Stimulated activated effector memory CD8-positive, alpha-beta T cell treated with anti-CD3 and anti-CD28 coated beads, Interleukin-12 subunit alpha, Interleukin-12 subunit beta, amount 100 ng/mL, for 72 hours (primary cell): ENCODE data around the gene CCDC142.

Experiments used
- ATAC-seq: fragments of 150-1000 bp; cut with Tn5 transposase; 2 replicates; pipeline ENCODE4 v1.10.0; 2021
- DNase-seq, 2 donors: peaks; one replicate each; pipeline ENCODE4 v3.0.0; 2021 to 2022; ENCODE audit warnings: low spot score in 2 of 2
- H3K27ac Mint-ChIP-seq: one replicate; pipeline ENCODE4 v1.8.0; 2022; ENCODE audit warnings: mild to moderate bottlenecking, mixed read lengths
- H3K36me3 Mint-ChIP-seq: one replicate; pipeline ENCODE4 v1.8.0; 2022; ENCODE audit warnings: mild to moderate bottlenecking, mixed read lengths
- H3K4me1 Mint-ChIP-seq: one replicate; pipeline ENCODE4 v1.8.0; 2022; ENCODE audit warnings: mixed read lengths
- H3K4me3 Mint-ChIP-seq: one replicate; pipeline ENCODE4 v1.8.0; 2022; ENCODE audit warnings: mild to moderate bottlenecking, mixed read lengths
- H3K9me3 Mint-ChIP-seq: one replicate; pipeline ENCODE4 v1.8.0; 2022; ENCODE audit warnings: mixed read lengths

CCDC142 gene

DNA sequence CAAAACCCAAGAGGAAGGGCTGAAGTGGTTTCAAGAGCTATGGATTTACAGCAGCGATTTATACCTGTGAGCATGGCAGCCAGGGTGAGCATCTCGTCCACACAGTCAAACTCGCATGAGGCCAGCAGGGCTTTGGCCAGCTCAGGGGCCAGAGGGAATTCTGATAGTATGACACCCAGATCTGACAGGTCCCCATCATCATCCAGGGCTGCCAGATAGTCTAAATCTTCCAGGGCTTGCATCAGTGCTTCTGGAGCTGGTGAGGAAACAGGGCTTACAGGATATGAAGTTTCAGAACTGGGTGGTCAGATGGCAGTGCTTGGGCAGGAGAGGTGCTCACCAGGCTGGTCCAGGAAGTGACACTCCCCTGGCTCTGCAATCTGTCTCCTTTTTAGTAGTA is 39.7 kb upstream of the CCDC142 start:
- no peak overlapping the region for H3K4me3 Mint-ChIP-seq
- ATAC-seq = no peak

DNA sequence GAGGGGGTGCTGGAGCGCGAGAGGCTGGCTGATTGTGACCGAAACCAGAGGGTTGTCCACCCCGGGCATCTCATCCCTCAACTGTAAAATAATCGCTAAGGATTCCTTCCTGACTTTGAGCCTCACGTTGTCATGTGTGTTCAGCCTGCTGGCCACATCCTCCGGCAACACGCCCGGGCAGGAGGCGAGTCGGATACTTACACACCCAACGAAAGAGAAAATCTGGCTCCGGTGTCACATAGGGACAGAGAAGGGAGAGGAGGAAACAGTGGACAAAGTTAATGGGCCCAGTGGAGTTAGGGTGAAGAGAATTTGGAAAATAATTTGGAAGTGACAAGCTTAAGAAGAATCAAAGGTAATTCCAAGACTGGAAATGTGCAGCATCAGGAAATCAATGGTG is 33.9 kb upstream of the CCDC142 start:
- no peak overlapping the region for H3K27ac Mint-ChIP-seq
- no peaks in the 10 kb centered on the region for H3K9me3 Mint-ChIP-seq
- no peaks in the 10 kb centered on the region for H3K36me3 Mint-ChIP-seq
- DNase-seq (no peak), ATAC-seq (no peak)
- H3K4me1 Mint-ChIP-seq = peaks cover 16% of the 10 kb centered on the region
- peak overlapping the region; percentile 73 for H3K4me3 Mint-ChIP-seq

More for the DNA sequence above, 39.7 kb upstream of the CCDC142 start:
- H3K4me1 Mint-ChIP-seq = peaks cover 13% of the 10 kb centered on the region
- no peak overlapping the region for H3K27ac Mint-ChIP-seq
- no peaks in the 10 kb centered on the region for H3K9me3 Mint-ChIP-seq
- DNase-seq = no peak
- H3K36me3 Mint-ChIP-seq = peaks cover 26% of the 10 kb centered on the region

DNA sequence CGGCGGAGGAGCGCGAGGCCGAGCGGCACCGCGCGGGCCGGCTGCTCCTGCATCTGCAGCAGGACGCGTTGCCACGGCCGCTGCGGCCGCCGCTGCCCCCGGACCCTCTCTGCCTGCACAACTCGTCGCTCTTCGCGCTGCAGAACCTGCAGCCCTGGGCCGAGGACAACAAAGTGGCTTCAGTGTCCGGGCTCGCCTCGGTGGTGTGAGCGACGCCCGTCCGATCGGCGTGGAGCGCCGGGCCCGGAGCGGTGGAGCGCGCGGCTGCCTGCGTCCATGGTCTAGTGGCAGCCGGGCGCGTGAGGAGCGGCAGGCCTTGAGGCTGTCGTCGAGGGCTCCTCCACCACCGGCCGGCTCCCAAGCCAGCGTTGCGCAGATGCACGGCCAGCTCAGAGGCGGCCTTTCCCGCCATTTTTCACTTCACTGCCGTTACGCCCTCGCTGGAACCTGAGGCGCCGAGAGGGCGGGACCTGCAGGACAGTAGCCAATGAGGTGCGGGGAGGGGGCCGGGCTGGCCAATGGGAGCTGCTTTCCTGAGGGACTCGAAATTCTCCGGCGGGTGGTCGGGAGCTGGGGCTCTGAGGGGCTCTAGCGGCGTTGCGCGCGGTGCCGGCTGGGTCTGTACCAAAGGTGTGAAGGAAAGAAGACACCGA is 33.3 kb upstream of the CCDC142 start:
- H3K36me3 Mint-ChIP-seq = no peaks in the 10 kb centered on the region
- no peak overlapping the region for H3K27ac Mint-ChIP-seq
- no peaks in the 10 kb centered on the region for H3K9me3 Mint-ChIP-seq
- peaks cover 16% of the 10 kb centered on the region for H3K4me1 Mint-ChIP-seq
- ATAC-seq (peak; percentile 82), DNase-seq (peak; percentile 60 to 84)
- peak overlapping the region; percentile 73 for H3K4me3 Mint-ChIP-seq

DNA sequence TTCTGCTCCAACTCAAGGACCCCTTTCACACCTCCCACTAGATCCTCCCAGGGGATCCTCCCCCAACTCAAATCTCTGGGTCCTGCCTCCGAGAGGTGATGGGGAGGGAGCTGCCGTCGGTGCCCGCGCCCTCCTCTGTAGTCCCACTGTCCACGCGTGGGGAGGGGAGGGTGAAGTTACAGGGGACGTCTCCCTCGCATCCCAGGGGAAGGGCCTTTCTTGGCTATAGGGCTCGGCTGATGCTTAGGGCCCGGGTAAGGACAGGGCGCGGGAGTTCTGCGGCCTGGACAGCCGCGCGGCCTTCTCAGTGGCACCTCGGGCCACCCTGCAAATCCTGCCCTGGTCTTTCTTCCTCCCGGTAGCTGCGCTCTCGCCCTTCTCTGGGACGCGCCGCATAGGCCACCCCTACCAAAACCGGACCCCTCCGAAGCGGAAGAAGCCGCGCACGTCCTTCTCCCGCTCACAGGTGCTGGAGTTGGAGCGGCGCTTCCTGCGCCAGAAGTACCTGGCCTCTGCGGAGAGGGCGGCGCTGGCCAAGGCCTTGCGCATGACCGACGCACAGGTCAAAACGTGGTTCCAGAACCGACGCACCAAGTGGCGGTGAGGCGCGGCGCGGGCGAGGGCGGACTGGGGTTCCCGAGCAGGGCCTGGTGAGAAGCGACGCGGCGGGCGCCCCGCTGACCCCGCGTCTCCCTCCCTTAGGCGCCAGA is 32.6 kb upstream of the CCDC142 start:
- no peaks in the 10 kb centered on the region for H3K9me3 Mint-ChIP-seq
- H3K4me1 Mint-ChIP-seq = peaks cover 16% of the 10 kb centered on the region
- H3K4me3 Mint-ChIP-seq = peak overlapping the region; percentile 73
- ATAC-seq (no peak), DNase-seq (no peak)
- no peaks in the 10 kb centered on the region for H3K36me3 Mint-ChIP-seq
- no peak overlapping the region for H3K27ac Mint-ChIP-seq

DNA sequence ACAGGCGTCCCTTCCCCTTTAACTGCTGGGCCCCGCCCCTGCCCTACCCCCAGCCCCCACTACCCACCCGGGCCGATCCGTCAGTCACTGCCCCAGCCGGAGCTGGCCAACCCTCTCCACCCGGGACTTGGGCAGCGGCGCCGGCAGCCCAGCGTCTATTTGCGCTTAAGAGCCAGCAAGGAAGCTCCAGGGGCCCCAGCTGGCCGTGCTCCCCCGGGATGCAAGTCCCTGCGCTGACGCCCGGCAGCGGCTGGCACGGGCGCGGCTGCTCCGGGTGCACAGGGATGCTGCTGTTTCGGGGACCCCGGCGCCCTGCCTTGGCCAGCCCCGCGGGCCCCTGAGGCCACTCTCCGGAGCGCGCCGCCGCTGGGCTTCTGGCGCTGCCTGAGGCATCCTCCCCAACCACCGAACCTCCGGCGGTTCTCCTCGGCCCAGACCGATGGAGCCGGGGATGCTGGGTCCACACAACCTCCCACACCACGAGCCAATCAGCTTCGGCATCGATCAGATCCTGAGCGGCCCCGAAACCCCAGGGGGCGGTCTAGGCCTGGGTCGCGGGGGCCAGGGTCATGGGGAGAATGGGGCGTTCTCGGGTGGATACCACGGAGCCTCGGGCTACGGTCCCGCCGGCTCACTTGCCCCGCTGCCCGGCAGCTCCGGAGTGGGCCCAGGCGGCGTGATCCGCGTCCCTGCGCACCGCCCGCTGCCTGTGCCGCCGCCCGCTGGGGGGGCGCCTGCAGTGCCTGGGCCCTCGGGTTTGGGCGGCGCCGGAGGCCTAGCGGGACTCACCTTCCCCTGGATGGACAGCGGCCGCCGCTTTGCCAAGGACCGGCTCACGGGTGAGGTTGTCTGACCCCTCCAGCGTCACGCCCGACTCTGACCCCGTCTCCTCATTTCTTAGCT is 31.8 kb upstream of the CCDC142 start, which contains the start of gene TLX2:
TSS of gene TLX2 (plus strand) at position 83 of the 903 bp plus-strand sequence. CDS start at position 440, 357 bp downstream.
- no peak for DNase-seq
- Mint-ChIP-seq H3K27ac (no peak within 1 kb of the TSS), H3K4me1 (peaks cover 16% of the 10 kb centered on the region), H3K9me3 (no peaks in the 10 kb centered on the region), H3K4me3 (peak within 1 kb of the TSS; percentile 73), H3K36me3 (no peaks in the 10 kb centered on the region)
- ATAC-seq = peak; percentile 6

DNA sequence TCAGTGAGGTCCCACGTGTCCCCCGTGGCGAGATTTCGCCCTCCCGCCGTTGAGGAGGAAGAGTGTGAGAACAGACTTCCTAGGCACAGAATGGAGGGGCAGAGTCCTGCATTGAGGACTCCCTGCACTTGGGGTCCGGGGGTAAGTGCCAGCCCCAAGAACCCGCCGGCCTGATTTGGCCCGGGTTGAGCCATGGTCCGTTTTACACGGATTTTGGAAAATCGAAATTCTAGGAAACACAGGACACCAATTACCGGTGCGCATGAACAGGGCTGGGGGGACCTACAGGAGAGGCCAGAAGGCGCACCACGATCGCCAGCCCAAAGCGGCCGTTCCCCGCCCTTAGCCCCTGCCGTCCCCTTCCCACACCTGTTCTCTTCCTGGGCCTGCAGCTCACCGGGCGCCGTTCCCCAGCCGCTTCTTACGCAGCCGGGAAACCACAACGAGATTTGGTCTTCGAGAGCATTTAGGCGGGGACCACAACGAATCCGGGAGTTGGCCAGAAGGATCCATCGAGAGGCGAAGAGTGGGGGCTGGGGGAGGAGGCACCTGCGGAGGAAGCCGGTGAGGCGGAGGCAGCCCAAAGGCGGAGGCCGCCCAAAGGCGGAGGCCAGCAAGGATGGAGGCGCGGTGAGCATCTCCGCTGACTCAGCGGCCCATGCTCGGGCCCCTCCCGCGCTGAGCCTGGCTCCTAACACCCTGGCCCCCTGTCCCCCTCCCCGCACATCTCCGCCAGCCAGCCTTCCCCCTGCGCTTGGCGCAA is 31.0 kb upstream of the CCDC142 start:
- peak; percentile 48 for ATAC-seq
- no peak overlapping the region for H3K27ac Mint-ChIP-seq

DNA sequence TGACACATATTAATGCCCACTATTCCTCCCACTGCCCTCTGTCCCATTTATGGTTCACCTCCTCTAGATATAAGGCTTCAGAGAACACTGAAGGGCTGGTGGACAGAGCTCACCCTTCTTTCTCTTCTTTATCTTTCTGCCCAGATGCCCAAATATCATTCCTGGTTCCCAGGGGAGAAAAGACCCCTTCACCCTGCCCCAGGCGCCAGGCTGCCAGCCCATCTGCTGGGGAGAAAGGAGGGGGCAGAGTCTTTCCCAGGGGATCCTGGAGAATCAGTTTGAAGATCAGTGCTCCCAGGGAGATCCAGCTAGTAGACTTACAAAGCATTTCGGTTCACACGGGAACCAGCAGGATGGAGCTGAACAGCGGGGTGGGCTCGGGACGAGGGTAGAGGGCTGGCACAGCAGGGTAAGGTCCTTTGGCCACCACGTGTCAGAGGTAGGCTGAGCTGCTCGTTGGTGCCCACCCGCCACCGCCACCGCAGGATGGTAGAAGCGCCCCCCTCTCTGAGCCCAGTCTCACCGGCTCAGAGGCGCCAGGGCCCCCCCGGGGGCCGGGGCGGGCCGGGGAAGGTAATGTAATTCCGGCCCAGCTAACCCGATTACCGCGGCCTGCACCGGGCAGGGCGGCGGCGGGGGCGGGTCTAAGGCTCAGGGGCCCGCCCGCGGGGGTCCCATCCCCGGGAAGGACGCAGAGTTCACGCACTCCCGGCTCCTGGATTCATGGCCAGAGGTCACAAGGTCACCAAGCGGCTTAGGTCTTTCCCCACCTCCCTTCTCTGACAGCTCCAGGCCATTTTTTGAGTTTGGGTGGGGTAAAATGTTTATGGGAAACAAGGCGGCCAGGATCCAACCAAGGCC is 30.2 kb upstream of the CCDC142 start:
- DNase-seq (no peak), ATAC-seq (no peak)
- peaks cover 23% of the 10 kb centered on the region for H3K4me1 Mint-ChIP-seq
- no peak overlapping the region for H3K27ac Mint-ChIP-seq
- H3K9me3 Mint-ChIP-seq = no peaks in the 10 kb centered on the region
- H3K4me3 Mint-ChIP-seq = peak overlapping the region; percentile 73
- peaks cover 3% of the 10 kb centered on the region for H3K36me3 Mint-ChIP-seq

More for the DNA sequence above, 31.0 kb upstream of the CCDC142 start:
- peak overlapping the region; percentile 73 for H3K4me3 Mint-ChIP-seq
- no peak for DNase-seq
- peaks cover 16% of the 10 kb centered on the region for H3K4me1 Mint-ChIP-seq
- no peaks in the 10 kb centered on the region for H3K9me3 Mint-ChIP-seq
- H3K36me3 Mint-ChIP-seq = no peaks in the 10 kb centered on the region

DNA sequence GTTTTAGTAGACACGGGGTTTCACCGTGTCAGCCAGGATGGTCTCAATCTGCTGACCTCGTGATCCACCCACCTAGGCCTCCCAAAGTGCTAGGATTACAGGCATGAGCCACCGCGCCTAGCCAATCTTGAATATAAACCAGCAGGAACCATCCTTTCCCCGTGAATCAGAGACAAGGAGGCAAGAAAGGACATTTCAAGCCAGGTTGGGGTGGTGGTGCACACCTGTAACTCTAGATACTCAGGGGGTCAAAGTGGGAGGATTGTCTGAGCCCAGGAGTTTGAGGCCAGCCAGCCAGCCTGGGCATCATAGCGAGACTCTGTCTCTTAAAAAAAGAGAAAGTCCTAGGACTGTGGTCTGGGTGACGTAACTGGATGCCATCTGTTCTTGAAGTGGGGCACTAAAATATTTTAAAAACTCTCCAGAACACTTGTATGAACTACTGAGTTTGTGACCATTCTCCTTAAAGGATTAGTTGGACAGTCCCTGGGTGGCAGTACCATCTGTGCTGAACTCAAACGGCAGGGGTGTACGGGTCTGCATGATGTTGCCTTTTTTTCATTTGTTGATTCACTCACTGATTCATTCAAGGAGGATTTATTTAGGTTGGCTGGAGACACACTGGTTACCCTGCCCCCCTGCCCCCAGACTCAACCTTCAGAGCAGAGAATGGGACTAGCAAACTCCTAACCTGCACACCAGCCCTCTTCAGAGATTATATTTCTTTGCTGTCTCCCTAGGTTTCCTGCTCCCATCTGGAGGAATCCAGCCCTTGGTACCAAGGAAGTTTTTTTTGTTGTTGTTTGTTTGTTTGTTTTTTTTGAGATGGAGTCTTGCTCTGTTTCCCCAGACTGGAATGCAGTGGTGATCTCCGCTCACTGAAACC is 28.5 kb upstream of the CCDC142 start:
- H3K36me3 Mint-ChIP-seq = peaks cover 19% of the 10 kb centered on the region
- ATAC-seq (no peak), DNase-seq (no peak)
- H3K4me3 Mint-ChIP-seq = no peak overlapping the region
- no peak overlapping the region for H3K27ac Mint-ChIP-seq
- H3K9me3 Mint-ChIP-seq = no peaks in the 10 kb centered on the region
- H3K4me1 Mint-ChIP-seq = peaks cover 35% of the 10 kb centered on the region

DNA sequence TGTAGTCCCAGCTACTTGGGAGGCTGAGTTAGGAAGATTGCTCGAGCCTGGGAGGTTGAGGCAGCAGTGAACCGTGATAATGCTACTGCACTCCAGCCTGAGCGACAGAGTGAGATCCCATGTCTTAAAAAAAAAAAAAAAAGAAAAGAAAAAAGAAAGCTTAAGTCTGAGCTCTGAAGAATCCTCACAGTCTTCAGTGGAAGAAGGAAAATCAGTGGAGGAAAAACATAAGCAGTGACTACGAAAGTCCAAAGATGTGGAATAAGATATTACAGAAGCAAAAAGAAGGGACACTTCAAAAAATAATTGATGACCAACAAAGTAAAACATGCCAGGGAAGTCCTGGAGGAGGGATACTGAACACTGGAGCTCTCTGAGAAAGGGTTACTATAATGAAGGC is 27.5 kb upstream of the CCDC142 start:
- Mint-ChIP-seq H3K4me1 (peaks cover 37% of the 10 kb centered on the region), H3K4me3 (no peak overlapping the region), H3K9me3 (no peaks in the 10 kb centered on the region), H3K36me3 (peaks cover 29% of the 10 kb centered on the region), H3K27ac (no peak overlapping the region)
- no peak for ATAC-seq
- DNase-seq = no peak

DNA sequence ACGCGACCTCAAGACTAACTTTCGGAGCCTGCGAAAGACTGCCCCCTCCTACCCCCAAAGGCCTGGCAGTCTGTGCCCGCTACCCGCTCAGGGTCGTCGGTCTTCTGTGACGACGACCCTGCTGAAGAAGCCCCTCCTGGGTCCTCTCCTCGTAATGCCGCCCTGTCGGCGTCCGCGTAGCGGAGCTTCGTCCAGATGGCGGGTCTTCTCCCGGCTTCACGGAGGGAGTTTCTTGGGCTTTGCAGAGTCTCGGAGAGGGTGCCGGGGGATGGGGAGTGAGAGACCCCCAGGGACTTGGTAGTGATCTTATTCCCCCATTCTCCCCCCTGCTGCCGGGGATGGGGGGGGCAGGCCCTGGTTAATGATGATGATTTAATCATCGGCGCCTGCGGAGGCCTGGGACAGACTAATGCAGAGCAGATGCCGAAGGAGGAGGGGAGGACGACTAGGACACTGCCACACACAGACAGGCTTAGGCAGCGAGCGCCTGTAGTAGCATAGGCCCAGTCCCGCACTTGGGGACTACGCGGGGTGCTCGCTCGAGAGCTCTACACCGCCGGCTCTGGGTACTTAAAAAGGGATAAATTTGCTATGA is 25.2 kb upstream of the CCDC142 start:
- H3K4me3 Mint-ChIP-seq = peak overlapping the region; percentile 91
- peaks cover 56% of the 10 kb centered on the region for H3K4me1 Mint-ChIP-seq
- ATAC-seq (no peak), DNase-seq (peak in 1 of 2 donors; percentile 64)
- H3K36me3 Mint-ChIP-seq = peaks cover 40% of the 10 kb centered on the region
- H3K9me3 Mint-ChIP-seq = no peaks in the 10 kb centered on the region
- H3K27ac Mint-ChIP-seq = peak overlapping the region; percentile 99

DNA sequence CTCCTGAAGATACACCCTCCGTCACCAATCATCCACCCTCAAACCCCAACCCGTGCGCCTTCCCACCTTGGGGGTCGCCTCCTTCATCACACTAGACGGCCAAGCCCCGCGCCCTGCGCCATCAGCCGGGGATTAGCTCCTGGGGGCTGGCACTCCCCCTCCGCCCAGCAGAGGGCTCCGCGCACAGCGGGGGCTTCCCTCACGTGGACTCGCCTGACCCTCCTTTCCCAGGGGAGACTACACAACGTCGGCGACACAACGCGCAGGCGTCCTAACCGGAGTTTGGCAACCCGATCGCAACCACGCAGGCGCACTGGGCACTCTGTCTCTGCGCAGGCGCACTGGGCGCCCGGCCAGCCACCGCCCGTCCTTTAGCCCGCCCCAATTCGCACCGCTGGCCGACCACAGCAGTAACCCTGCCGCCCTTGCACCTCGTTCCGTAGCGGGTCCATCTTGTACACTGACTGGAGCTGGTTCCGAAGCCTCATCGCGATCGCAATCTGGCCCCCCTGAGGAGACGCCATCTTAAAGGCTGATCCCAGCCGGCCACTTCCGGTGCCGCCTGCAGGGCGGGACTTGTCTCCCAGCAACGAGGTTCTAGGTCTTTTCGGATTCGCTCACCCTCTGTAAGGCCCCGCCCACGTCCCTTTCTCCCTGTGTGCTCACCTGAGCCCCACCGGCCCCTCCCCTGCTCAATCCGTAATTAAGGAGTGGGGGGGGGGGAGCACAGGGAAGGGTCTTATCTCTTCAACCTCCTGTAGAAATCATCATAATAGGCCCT is 24.5 kb upstream of the CCDC142 start, which contains the start of gene PCGF1:
TSS of gene PCGF1 (minus strand) at position 551 of the 781 bp plus-strand sequence. CDS start at position 524, 27 bp downstream.
- Mint-ChIP-seq H3K4me3 (peak within 1 kb of the TSS; percentile 91), H3K27ac (peak within 1 kb of the TSS; percentile 99), H3K9me3 (no peaks in the 10 kb centered on the region), H3K36me3 (peaks cover 40% of the 10 kb centered on the region), H3K4me1 (peaks cover 62% of the 10 kb centered on the region)
- DNase-seq = peak; percentile 97 to 100
- ATAC-seq = peak; percentile 93
